GM12865 (cell line): ENCODE results near the gene FARP2.

Experiments used
- DNase-seq: peaks from one replicate; pipeline ENCODE4 v3.0.0; 2010; ENCODE audit warnings: low read depth
- H3K4me3 ChIP-seq: 2 replicates; pipeline ENCODE4 v1.5.1; 2011; ENCODE audit warnings: mild to moderate bottlenecking, low read depth, low read length, control low read depth
- CTCF ChIP-seq: IDR thresholded peaks from 2 replicates; pipeline ENCODE4 v1.5.1; 2011; ENCODE audit warnings: low read length, control low read depth, low read depth, inconsistent platforms; ENCODE audit not compliant: insufficient read depth; ENCODE audit errors: missing control alignments

FARP2 gene

GRCh38 chr2:241495172-241496002, 139.3 kb downstream of the FARP2 start:
- no peak for TF ChIP-seq CTCF

GRCh38 chr2:241496003-241496707, 140.1 kb downstream of the FARP2 start:
- H3K4me3 ChIP-seq = no peak overlapping the region
- DNase-seq = no peak
- no peak for TF ChIP-seq CTCF

More at GRCh38 chr2:241495172-241496002, 139.3 kb downstream of the FARP2 start:
- no peak for DNase-seq
- no peak overlapping the region for H3K4me3 ChIP-seq

- DNase-seq = no peak
- no peak for TF ChIP-seq CTCF
- H3K4me3 ChIP-seq = no peak overlapping the region
Observed at GRCh38 chr2:241496904-241497877, 141.1 kb downstream of the FARP2 start.

- no peak for TF ChIP-seq CTCF
- DNase-seq = no peak
- H3K4me3 ChIP-seq = no peak overlapping the region
Observed at GRCh38 chr2:241498115-241499070, 142.3 kb downstream of the FARP2 start.

- H3K4me3 ChIP-seq = no peak overlapping the region
- TF ChIP-seq CTCF = no peak
- DNase-seq = no peak
Observed at GRCh38 chr2:241499146-241499965, 143.3 kb downstream of the FARP2 start.
